Suppressor macrophage (primary cell): ENCODE data around the gene TASP1.
A peak's percentile ranks its signal among the peaks of the same experiment; 100 is the strongest.
"Not testable (repeated sequence)": the region's sequence is repeated elsewhere in the genome, so short reads cannot be mapped to it uniquely, and the experiment has no call there.

ENCODE experiments used
- DNase-seq, 4 experiments: peaks; one replicate each; pipeline ENCODE4 v3.0.0-alpha.2; 2020 to 2022
- total RNA-seq, 17 experiments: gene quantifications; one replicate each; lab custom pipeline; 2026; ENCODE audit warnings: mixed read lengths in 6 of 17, inconsistent platforms in 3 of 17; lab: John Stamatoyannopoulos, UW

The TASP1 gene
- total RNA-seq: 3.0 to 13.1 (median 9.3) reads per million in 17 experiments

GRCh38 chr20:13638496-13639149 lies at the start of gene TASP1:
Gene TASP1 (minus strand): TSS chr20:13638932. CDS start chr20:13630078, 8,854 bp downstream.
- DNase-seq: peak; percentile 94 to 97 (median 96)

GRCh38 chr20:13687815-13688214 lies 49.1 kb upstream of the TASP1 start:
- no peak for DNase-seq

- DNase-seq: no peak
Observed at GRCh38 chr20:13685623-13686022, 46.9 kb upstream of the TASP1 start.

DNA sequence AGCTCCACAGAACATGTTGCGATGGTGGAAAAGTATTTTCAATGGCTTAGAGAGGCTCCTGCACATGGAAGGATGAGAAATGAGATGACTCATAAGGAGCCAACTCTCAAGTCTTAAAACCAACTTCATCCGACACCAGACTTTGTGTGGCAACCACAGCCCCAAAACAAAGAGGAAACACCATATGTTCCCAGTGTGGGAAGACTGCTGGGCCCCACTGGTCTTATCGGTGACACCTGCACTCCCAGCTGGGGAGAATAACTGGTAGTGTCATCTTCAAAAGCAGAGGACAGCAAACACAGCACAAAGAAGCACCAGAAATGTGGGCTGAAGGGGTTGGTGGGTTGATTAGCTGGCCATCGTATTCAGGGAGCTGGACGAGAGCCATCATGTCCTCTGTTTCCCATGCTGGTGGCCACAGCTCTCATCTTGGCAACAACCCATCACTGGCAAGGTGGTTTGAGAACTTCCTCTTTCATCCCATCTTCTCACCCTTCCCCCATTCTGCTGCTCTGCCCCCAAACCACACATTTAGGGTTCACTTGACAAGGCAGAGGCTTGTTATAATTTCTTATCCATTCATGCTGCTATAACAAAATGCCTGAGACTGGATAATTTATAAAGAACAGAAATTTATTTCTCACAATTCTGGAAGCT lies 46.0 kb upstream of the TASP1 start:
- DNase-seq: peak in 3 of 4 experiments; percentile 1 to 16 (median 7)

- DNase-seq: no peak
Observed at GRCh38 chr20:13683833-13684232, 45.1 kb upstream of the TASP1 start.

DNA sequence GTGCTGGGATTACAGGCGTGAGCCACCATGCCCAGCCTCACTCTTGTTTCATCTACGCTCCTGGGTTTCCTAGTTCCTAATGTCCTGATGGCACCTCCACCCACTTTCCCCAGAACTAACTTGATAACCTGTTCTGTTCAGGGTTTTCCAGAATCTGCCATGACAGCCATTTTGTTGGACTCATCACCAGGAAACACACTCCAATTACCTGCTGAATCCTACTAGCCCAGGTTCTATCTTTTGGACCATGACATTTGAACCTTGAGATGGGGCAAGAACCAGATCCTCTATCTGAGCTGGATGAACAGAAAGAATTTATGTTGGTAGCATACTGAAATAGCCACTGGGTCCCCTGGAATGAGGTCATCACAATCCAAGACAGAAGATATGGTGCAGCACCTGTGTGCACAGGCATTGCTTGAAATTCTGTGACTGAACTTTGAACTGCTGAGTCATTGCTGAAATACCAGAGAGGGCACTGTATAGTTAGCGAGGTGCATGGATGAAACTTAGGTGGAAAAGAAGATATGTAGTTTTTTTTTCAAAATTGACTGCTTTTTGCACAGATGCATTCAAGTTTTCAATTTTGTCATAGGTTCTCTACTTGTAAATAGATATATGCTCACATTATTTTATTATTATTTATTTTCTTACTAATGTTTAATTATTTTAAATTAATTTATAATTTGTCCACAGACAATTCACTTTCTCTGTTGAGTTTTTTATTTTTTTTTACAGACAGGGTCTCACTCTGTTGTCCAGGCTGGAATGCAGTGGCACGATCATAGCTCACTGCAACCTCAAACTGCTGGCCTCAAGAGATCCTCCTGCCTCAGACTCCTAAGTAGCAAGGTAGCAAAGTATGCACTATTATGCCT lies 42.8 kb upstream of the TASP1 start:
- no peak for DNase-seq

- no peak for DNase-seq
Observed at GRCh38 chr20:13678944-13679343, 40.2 kb upstream of the TASP1 start.

DNA sequence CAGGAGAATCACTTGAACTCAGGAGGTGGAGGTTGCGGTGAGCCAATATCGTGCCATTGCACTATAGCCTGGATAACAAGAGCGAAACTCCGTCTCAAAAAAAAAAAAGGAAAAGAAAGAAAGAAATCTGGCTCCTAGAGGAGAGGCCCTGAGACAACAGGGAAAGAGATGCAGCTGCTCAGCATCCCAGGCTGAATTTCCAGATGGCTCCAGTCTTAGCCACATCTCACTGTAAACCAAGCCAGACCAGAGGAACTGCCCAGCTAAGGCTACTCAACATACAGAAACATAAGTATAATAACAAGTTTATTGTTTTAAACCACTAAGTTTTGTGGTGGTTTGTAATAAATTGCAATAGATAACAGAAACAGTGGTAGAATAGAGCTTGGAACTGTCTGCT lies 38.5 kb upstream of the TASP1 start:
- DNase-seq: no peak

DNA sequence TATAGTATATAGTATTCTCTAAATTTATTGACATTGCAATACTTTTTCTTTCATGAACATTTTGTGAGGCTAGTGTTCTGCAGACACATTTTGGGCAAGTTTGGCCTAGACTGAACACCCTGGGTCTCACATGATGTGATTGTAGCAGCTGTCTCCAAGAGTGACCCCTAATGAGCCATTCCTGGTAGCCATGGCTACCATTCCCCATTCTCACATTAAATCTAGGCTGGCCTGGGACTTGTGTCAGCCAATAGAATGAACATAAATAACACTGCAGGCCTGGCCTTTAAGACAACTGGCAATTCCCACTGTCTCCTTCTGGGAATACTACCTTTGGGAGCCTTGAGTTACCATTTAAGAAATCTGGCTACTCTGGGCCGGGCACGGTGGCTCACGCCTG lies 38.0 kb upstream of the TASP1 start:
- no peak for DNase-seq

DNA sequence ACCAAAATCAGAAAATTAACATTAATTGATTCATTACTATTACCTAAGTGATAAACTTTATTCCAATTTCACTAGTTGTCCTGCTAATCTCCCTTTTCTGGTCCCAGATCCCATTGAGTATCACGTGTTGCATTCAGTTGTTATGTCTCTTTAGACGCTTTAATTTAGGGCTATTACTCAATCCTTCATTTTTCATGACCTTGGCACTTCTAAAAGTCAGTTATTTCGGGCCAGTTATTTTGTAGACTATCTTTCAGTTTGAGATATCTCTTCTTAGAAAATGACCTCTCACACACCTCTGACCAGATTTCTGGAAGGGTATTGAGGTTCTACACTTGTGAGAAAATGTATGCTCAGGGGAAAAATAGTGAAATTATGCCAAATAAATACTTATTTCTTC lies 34.0 kb upstream of the TASP1 start:
- no peak for DNase-seq

DNA sequence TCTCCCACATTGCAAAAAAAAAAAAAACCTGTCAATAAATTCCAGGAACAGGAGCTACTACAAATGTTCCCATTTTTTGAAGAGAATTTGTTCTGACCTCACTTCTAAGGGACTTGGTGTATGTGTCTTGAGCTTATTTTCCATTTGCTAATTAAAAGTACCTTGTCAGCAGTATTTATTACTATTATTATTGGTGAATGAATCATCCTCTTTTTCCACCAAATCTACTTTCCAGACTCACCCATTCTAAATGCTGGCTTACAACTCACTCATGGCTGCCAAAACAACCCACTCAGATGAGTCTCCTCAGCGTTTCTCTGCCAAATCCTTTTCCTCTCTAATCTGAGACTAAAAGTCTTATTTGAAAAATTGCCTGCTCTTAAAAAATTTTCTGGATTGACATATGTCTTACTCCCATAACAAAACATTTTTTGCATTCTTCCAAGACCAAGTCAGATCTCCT lies 33.2 kb upstream of the TASP1 start:
- DNase-seq: no peak

DNA sequence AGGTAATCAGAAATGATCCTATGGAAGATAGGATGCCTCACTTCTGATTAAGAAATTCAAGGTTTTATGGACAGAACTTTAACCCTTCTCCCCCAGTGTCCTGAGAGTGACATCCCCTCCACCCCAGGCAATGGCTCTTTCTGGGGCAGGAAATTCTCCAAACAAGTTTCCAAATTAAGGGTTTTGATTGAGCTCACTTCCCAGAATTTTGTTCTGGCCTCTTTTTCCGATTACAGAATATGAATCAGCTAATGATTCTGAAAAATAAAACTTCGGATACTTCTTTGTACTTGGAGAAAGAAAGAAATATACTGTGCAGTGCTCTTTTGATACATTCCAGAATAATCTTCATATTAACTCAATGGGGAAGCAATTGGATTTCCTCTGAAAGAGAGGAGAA lies 32.8 kb upstream of the TASP1 start:
- no peak for DNase-seq

- DNase-seq: no peak
Observed at GRCh38 chr20:13670160-13670559, 31.4 kb upstream of the TASP1 start.

DNA sequence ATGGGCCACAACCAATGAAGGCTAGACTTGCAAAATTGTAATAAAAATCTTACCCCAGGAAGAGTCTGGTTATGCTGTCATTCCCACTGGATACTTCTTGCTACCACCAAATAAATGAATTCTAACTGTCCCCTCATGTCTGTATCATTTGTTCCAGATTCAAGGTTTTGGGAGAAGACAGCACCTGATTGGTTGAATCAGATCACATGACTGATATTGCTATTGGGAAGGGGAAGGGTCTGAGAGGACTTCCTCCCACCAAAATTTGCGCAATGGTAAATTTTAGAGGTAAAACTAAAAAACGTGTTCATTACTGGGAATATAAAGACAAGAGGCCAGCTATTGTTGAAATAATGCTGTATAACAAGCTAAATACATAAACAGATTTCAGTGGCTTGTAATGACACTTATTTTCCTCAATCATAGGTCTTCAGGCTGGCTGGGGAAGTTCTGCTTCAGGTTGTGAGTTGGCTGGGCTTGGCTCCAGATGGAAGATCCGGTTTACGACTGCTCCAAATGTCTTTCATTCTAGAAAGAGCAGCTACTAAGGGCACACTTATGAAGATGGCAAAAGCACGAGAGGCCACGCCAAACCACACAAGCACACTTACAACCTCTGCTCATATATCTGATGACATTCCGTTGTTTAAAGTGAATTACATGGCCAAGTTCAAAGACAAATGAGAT lies 27.1 kb upstream of the TASP1 start:
- no peak for DNase-seq

DNA sequence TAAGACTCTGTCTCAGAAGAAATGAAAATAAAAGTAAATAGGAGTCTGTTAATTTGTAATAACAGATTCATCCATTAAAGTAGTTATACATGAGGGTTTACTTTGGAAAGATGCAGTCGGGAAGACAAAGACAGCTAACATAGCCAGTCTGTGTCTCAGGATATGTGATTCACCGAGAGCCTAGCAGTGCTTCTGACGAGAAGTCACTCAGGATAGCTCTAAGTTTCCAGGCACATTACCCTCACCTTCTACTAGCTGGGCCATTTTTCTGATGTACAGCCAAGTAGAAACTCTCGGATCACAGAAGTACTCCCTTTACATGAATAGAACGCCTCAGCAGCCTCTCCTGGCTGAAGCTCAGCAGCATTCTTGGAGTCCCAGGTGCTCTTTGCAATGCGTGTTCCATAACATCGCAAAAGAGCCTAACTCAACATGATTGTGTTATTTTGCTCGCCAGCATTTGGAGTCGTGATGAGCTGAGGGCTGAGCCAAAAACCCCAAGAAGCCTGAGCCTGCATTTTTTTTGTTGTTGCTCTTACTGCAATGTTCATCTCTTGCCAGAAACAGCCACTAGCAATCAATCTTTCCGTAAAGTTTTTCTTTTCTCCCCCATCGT lies 22.4 kb upstream of the TASP1 start:
- DNase-seq: no peak

- peak; percentile 3 to 39 (median 28) for DNase-seq
Observed at GRCh38 chr20:13659288-13659687, 20.6 kb upstream of the TASP1 start.

GRCh38 chr20:13658060-13658459 lies 19.3 kb upstream of the TASP1 start:
- not testable (repeated sequence) for DNase-seq

- DNase-seq: no peak
Observed at GRCh38 chr20:13656721-13657368, 18.1 kb upstream of the TASP1 start.

GRCh38 chr20:13654463-13655023 lies 15.8 kb upstream of the TASP1 start:
- no peak for DNase-seq

DNA sequence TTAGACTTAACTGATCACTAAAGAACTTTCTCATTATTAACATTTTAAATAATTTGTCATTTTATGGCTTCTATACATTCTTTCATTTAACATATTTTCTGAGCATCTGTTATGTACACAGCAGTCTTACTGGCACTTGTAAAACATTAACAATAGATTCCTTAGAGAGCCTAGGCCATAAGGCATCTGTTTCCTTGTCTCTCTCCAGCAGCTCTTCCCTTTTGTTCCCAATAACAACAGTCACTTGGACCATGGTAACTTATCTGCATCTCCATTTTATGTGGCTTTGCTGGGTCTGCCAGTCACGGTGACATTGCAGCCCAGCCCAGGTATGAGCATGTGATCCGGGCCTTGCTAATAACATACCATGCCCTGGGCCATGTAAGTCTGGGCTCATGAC lies 11.7 kb upstream of the TASP1 start:
- DNase-seq: no peak
